NCI-H748 (cell line): ENCODE measurements around the gene DOCK3.
A peak's percentile ranks its signal among the peaks of the same experiment; 100 is the strongest.
"Not testable (repeated sequence)": the region's sequence is repeated elsewhere in the genome, so short reads cannot be mapped to it uniquely, and the experiment has no call there.

Experiments
- DNase-seq: peaks from one replicate; lab custom pipeline; 2025; ENCODE audit not compliant: unreplicated experiment; lab: John Stamatoyannopoulos, UW

DOCK3 gene

DNA sequence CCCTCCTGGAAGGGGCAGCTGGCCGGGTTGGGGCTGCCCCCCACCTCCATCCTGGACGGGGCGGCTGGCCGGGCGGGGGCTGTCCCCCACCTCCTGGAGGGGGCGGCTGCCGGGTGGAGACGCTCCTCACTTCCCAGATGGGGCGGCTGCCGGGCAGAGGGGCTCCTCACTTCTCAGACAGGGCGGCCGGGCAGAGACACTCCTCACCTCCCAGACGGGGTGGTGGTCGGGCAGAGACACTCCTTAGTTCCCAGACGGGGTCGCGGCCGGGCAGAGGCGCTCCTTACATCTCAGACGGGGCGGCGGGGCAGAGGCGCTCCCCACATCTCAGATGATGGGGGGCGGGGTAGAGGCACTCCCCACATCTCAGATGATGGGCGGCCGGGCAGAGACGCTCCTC lies 129.1 kb downstream of the DOCK3 start:
- DNase-seq: not testable (repeated sequence)

DNA sequence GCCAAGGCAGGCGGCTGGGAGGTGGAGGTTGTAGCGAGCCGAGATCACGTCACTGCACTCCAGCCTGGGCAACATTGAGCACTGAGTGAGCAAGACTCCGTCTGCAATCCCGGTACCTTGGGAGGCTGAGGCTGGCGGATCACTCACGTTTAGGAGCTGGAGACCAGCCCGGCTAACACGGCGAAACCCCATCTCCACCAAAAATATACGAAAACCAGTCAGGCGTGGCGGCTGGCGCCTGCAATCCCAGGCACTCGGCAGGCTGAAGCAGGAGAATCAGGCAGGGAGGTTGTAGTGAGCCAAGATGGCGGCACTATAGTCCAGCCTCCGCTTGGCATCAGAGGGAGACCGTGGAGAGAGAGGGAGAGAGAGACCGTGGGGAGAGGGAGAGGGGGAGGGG lies 129.6 kb downstream of the DOCK3 start:
- not testable (repeated sequence) for DNase-seq

DNA sequence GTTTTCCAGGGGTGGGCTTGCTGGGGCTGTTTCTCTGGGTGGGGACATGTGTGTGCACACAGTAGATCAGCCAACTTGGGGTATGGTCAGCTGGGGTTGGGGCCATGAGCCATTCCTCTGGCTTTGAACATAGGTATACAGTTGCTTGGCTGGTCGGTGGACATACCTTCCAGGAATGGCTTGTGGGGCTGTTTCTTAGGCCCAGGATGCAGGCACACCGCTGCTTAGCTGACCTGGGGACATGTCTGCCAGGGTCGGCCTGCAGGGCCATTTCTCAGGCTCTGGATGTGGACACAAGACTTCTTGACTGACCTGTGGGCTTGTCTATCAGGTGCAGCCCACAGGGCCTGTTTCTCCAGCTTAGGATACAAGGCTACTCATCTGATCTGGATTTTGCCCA lies 130.6 kb downstream of the DOCK3 start:
- no peak for DNase-seq

DNA sequence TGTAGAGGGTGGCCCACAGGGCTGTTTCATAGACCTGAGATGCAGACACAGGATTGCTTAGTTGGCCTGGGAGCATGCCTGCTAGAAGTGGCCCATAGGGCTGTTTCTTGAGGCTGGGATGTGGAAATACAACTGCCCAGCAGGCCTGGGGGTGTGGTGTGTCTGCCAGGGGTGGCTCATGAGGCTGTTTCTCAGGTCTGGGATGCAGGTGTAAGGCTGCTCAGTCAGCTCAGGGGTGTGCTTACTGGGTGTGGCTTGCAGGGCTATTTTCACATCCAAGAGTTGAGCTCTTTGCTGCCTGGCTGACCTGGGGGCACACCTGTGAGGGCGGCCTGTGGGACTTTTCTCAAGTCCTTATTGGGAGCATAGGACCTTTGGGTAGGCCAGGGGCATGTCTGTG lies 131.3 kb downstream of the DOCK3 start:
- DNase-seq: no peak

DNA sequence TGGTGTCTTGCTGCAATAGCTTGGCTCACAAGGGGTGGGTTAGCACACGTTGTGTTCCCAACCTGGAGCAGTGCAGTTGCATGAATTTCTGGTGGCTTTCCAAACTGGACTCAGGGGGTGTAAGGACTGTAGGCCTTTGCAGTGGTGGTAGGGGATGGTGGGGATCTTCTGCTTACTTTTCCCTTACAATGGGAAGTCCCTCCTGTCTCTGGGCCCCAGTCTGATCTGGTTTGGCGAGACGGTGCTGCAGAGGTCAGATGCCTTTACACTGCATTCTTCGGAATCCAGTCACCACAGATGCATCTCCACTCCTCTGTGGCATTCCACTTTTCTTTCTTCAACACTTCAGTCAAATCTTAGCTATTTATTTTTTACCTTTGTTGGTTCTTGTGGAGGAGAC lies 132.1 kb downstream of the DOCK3 start:
- DNase-seq: no peak

DNA sequence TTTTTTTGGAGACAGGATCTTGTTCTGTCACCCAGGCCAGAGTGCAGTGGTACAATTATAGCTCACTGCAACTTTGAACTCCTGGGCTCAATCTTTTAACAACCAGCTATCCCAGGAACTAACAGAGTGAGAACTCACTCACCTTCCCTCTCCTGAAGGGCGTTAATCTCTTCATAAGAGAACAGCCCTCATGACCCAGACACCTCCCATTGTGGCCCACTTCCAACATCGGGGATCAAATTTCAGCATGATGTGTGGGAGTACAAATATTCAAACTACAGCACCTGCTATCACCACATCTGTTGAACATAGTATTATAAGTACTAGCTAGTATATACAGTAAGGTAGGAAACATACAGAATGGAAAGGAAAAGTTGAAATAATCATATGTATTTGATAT lies 132.5 kb downstream of the DOCK3 start:
- peak; percentile 59 for DNase-seq

DNA sequence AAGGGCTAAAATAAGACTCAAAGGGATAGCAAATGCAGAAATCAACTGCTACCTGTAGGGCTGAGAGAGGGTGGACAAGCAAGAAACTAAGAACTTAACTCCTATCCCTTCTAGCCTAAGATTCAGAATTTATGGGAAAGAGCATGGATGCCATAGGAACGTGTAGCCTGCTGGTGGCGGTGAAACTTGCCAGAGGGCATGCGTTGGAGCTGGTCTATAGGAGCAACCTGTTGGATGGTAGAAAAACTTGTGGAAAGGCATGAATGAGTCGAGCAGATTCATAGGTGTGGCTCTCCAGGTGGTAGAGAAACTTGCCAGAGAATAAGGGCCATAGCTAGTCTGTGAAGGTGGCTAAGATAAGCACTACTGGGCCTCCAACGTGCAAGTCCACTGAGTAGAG lies 137.2 kb downstream of the DOCK3 start:
- no peak for DNase-seq

DNA sequence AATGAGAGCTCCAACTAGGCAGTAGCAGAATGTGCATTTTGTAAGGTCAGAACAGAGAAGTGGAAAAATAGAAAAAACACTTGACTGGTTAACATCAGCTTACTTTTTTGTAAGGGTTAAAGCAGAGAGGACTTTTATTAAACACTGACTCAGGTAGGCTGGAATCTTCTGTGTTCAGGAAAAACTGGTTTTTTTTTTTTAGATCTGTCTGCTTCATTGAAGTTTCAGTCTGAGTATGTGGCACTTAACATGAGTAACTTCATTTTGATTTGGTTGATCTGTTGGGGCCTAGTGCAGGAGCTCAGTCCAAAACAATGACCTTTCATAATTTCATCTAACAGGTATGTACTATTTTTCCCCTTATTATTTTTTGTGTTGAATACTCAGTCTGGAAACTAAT lies 141.1 kb downstream of the DOCK3 start:
- no peak for DNase-seq

DNA sequence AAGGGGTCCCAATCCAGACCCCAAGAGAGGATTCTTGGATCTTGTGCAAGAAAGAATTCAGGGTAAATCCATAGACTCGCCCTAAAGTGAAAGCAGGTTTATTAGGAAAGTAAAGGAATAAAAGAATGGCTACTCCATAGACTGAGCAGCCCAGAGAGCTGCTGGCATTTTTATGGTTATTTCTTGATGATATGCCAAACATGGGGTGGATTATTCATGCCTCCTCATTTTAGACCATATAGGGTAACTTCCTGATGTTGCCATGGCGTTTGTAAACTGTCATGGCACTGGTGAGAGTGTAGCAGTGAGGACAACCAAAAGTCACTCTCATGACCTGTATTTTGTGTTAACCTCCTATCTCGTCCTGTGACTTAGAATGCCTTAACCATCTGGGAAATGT lies 142.2 kb downstream of the DOCK3 start:
- no peak for DNase-seq

DNA sequence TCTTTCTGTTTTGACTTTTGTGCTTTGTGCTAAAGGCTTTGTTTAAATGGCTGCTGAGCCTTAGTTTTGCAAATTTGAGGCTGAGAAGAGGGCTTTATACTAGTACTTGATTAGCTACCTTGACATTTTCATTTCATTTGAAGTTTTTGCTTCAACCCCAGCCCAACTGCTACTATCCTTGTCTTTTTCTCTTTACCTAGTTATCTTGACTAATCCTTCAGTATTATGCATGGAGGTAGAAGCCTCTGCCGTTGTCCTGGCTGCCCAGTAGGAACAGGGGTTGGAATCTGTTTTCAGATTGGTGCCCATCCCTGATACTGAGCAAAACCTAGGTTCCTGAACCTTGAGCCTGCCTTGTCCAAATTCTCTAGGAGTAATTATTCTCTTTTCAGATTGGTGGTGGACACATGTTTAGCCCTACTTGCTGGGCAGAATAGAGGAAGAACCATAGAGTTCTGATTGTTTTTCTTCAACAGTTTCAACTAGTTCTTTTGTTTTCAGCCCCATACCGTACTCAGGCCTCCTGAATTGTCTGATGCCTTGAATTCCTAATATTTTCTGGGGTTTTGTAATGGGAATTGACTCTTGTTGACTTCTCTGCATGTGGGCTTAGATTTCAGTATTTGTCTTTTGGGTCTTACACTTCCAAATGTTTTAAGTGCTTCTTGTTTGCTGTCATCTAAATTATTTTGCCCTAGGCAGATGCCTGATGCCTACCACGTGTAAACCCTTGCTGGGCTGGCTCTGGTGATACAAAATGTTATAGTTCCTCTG lies 143.2 kb downstream of the DOCK3 start:
- no peak for DNase-seq

DNA sequence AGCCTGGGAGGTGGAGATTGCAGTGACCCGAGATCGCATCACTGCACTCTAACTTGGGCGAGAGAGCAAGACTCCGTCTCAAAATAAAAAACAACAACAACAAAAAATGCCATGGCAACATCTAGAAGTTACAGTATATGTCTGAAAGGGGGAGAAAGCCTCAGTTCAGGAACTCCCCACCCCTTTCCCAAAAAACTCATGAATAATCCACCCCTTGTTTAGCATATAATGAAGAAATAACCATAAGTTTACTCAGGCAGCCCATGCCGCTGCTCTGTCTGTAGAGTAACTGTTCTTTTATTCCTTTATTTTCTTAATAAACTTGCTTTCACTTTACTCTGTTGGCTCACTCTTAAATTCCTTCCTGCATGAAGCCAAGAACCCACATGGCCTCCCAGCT lies 145.2 kb downstream of the DOCK3 start:
- no peak for DNase-seq

DNA sequence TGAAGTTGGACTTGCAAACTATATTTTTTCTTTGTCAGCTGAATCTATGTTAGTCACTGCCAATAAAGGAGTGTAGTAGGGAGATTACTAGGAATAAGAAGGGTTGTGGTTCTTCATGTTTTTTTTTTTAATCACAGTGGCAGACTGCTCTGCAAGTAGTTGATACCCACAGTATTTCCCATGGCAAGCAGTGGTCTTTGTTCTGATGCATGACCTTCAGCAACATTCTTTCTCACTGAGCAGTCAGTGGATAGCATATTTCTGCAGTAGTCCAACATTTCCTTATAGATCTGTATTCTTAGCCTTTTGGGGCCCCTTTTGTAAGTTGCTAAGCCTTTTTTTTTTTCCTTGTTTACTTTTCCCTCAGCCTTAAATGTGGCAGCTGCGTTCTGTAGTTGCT lies 151.1 kb downstream of the DOCK3 start:
- no peak for DNase-seq

DNA sequence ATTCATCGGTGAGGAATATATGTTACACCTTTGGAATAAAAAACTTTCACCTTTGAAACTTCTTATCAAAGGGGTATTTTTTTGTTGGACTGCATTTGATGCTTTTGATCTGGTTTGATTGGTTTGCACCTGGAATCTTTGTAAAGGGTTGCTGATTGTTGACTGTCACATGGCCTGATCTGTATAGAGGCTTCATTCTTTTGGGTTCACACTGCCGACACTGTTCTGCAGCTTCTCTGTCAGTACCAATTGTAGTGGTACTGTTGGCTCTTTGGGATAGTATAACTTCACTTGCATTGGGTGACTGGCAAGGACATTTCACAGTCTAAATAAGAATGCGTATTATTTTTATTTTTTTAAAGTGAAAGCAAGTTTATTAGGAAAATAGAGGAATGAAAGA lies 155.7 kb downstream of the DOCK3 start:
- DNase-seq: no peak

DNA sequence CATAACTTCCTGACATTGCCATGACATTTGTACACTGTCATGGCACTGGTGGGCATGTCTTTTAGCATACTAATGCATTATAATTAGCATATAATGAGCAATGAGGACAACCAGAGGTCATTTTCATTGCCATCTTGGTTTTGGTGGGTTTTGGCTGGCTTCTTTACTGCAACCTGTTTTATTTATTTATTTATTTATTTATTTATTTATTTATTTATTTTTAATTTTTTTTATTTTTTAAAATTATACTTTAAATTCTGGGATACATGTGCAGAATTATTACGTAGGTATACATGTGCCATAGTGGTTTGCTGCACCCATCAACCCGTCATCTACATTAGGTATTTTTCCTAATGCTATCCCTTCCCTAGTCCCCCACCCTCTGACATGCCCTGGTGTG lies 156.3 kb downstream of the DOCK3 start:
- not testable (repeated sequence) for DNase-seq

DNA sequence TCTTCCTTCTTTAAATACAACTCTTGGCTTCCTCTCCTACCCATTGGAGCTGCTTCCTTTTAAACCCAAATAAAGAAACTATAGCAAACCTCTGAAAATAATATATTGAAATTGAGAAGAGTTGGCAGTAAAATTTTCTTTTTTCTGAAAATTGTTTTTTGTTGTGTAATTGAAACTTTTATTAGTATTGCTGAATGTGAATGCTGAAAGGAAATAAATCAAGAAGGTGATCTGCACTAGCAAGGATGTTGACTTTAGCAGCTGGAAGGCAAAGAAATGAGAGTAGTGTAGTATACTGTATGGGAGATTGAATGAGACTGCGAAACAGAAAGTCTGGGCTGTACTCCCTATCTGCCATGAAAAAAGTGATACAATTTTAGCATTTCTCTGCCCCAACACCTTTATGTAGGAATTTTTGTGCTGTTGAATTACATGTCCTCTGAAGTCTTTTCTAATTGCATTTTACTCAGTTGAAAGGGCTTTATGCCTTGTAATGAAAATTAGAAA lies 166.3 kb downstream of the DOCK3 start:
- no peak for DNase-seq

DNA sequence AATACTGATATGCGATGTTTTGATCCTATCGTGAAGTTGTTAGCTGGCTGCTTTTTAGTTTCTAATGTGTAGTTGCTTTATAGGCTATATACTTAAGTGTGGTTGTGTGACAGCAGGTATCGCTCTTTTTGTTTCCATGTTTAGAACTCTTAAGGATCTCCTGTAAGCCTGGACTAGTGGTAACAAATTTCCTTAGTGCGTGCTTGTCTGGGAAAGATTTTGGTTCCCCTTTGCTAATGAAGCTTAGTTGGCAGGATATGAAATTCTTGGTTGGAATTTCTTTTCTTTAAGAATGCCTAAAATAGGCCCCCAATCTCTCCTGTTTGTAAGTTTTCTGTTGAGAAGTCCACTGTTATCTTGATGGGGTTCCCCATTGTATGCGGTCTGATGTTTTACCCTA lies 173.6 kb downstream of the DOCK3 start:
- no peak for DNase-seq

DNA sequence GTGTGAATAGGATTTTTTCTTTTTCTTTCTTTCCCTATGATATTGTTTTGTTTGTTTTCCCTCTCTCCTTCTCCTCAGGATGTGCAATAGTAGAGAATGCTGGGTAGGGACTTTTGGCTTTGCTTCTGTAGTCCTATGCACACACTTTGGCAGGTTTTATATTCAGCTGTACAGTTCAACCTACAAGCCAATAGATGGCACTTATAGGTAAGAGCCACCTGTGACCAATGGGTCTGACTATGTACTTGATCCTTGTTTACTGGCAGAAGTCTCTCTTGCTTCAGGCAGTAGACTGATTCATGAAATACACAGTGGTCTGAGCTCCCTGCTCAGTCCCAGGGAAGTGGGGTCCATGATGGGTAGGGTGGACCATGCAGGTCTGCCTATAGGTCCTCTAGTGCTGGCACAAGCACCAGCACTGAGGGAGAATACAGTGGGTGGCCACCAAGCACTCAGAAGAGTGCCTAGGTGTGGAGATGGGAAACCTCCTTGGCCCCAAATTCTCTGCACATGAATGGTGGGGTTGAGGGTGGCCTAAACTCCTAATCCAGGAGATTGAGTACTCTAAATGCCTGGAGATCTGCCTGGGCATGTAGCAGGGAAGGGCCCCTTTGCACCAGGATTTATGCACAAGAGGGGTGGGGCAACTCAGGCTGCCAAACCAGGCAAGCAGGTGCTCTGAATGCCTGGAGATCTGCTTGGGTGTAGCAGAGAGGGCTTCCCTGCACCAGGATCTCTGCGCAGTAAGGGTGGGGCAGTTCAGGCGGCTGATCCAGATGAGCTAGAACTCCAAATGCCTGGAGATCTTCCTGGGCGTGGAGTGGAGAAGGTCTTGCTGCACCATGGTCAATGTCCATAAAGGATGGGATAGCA lies 176.1 kb downstream of the DOCK3 start:
- no peak for DNase-seq

DNA sequence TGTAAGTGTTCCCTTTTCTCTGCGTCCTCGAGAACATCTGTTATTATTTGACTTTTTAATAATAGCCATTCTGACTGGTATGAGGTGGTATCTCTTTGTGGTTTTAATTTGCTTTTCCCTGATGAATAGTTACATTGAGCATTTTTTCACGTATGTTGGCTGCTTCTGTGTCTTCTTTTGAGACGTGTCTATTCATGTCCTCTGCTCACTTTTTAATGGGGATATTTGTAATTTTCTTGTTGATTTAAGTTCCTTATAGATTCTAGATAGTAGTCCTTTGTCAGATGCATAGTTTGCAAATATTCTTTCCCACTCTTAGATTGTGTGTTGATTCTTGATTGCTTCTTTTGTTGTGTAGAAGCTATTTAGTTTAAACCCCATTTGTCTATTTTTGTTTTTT lies 179.2 kb downstream of the DOCK3 start:
- DNase-seq: no peak

DNA sequence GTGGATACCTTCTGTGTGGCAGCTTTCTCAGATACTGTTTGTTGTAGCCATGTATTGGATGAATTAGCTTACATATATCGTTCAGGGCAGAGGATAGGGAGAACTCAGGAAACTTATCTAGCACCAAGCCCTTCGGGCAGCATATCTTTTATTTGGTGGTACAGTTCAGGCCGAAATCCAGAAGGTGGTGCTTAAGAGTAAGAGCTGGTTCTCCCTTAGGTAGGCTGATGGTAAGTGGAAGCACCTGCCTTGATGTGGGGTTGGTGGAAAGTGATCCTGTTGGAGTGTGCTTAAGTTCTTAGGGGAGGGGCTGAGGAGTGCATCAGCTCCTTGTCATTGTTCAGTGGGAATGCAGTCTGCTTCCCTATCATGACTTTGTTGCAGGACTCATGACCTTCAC lies 187.5 kb downstream of the DOCK3 start:
- no peak for DNase-seq

DNA sequence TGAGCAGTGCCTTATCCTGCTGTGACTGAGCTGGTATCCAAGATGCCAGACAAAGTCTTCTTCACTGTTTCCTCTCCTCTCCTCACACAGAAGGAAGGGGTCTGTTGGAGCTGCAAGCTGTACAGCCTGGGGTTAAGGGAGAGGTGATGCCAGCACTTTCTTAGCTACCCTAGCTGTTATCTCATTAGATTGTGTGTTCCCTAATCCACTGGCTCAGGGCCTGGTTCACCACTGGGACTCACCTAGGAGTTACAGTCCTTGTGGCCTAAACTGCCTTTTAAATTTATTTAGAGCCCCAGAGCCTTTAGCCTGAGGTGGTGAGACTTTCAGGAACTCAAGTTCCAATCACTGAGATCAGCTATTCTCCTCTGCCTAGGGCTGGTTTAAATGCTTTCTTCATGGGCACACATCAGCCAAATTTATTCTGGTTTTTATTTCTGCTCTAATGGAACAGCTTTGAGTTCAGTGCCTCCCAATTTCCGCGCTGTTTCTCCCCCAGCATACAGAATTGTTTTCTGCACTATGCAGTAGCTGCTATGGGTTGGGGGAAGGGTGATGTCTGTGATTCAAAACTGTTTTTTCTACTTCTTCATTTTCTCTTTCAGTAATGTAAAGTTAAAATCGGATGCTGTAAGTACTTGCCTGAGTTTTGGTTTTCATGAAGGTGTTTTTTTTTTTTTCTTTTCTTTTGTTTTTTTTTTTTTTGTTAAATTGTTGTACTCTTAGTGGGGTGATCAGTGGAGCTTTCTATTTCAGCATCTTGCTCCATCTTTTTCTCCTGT lies 198.8 kb downstream of the DOCK3 start:
- DNase-seq: no peak

DNA sequence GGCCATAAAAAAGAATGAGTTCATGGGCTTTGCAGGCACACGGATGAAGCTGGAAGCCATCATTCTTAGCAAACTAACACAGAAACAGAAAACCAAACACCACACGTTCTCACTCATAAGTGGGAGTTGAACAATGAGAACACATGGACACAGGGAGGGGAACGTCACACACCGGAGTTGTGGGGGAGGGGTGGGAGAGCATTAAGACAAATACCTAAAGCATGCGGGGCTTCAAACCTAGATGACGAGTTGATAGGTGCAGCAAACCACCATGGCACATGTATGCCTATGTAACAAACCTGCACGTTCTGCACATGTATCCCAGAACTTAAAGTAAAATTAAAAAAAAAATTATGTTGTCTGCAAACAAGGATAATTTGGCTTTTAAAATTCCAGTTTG lies 200.1 kb downstream of the DOCK3 start:
- not testable (repeated sequence) for DNase-seq
